ENCODE measurements around the gene SLC47A2. TPM values are rescaled to one million over a fixed set of nuclear protein-coding genes. Genes with fewer than 3 reads are reported as not detected.

Gene SLC47A2
- total and polyA plus RNA-seq, 2 of the 13 experiments (the other 11 are each of a cell fraction or from before 2014, with no cell fraction given), result 0.04 TPM; not detected in 1

GRCh38 chr17:19753661-19754463 is 37.5 kb upstream of the SLC47A2 start:
- no peaks in the 10 kb centered on the region for H3K36me3 ChIP-seq (replicated peaks in 1 of 2; ENCODE audit: control insufficient read depth in 1 of 2, insufficient read depth in 2 of 2, low read length in 2 of 2)
- POLR2A ChIA-PET, result no interaction called here
- in situ Hi-C loops (cut with HindIII; ENCODE audit: extremely low pct_ligation_motif_present, low pct_unique_long_range_greater_than_20kb), result no loop called here
- BruUV-seq (replicated peaks), result no TSS peak
- H3K9ac ChIP-seq (ENCODE audit: insufficient read depth, low read depth, low read length), result no peak overlapping the region
- H3K9me3 ChIP-seq (ENCODE audit: low read length), result no peaks in the 10 kb centered on the region
- FAIRE-seq (no peak), ATAC-seq (peak; percentile 43; the same call in 1 of the 3 replicates), DNase-seq (ENCODE audit: low spot score) (no peak)
- 90% methylated on average over 12 of the region's 12 CpGs for WGBS (ENCODE audit: low lambda C conversion rate)
- CTCF ChIA-PET (ENCODE audit: low intra/inter-chr PET ratio, low total read pairs), result no interaction called here
- no peak overlapping the region for H3K27ac ChIP-seq (ENCODE audit: extremely low read length, insufficient read depth, low read length)
- H4K20me1 ChIP-seq (ENCODE audit: insufficient read depth, low read length), result no peaks in the 10 kb centered on the region
- intact Hi-C loops (cut with micrococcal nuclease; ENCODE audit: unreplicated experiment), result no loop called here
- H3K4me2 ChIP-seq (ENCODE audit: low read depth, low read length), result no peak overlapping the region
- no peaks in the 10 kb centered on the region for H3K27me3 ChIP-seq (ENCODE audit: control insufficient read depth in 1 of 2, insufficient read depth in 2 of 2, low read length in 2 of 2)
- H2AFZ ChIP-seq (ENCODE audit: low read length), result no peak overlapping the region
- H3K79me2 ChIP-seq (ENCODE audit: insufficient read depth, low read length), result no peaks in the 10 kb centered on the region
- H3K4me3 ChIP-seq (replicated peaks in 1 of 3; ENCODE audit: insufficient read depth in 1 of 3, low read depth in 2 of 3, low read length in 3 of 3), result no peak overlapping the region
- peaks cover 42% of the 10 kb centered on the region for H3K4me1 ChIP-seq (ENCODE audit: insufficient read depth, low read length)
- no peak for TF ChIP-seq SRSF4 (IDR thresholded peaks at IDR 0.05; ENCODE audit: low read depth, low read length, poor library complexity, severe bottlenecking)
- TF ChIP-seq RAD21 (CRISPR knock-in tag; IDR thresholded peaks at IDR 0.05), result 0 out of 2 replicates have a peak, but pooled peaks have one; percentile 16
- TF ChIP-seq MTA3 (CRISPR knock-in tag; IDR thresholded peaks at IDR 0.05), result no peak
- TF ChIP-seq SMC3 (IDR thresholded peaks at IDR 0.05; ENCODE audit: low read length), result 0 out of 2 replicates have a peak, but pooled peaks have one; percentile 8
- no peak for TF ChIP-seq ZGPAT (CRISPR knock-in tag; IDR thresholded peaks at IDR 0.05)
- no peak for TF ChIP-seq ZNF878 (CRISPR knock-in tag; IDR thresholded peaks at IDR 0.05)
- TF ChIP-seq HNRNPL (IDR thresholded peaks at IDR 0.05; ENCODE audit: low read depth, low read length), result peak; percentile 79; the same call in 1 of the 2 replicates
- no peak for TF ChIP-seq ATF6 (CRISPR knock-in tag; conservative IDR thresholded peaks at IDR 0.05)
- TF ChIP-seq ZNF343 (CRISPR knock-in tag; IDR thresholded peaks at IDR 0.05), result no peak
- no peak for TF ChIP-seq PRDM10 (CRISPR knock-in tag; IDR thresholded peaks at IDR 0.05; ENCODE audit: low read depth)
- TF ChIP-seq KLF11 (CRISPR knock-in tag; IDR thresholded peaks at IDR 0.05), result no peak
- TF ChIP-seq HNF1B (CRISPR knock-in tag; IDR thresholded peaks at IDR 0.05), result no peak
- no peak for TF ChIP-seq RCOR2 (CRISPR knock-in tag; IDR thresholded peaks at IDR 0.05)
- TF ChIP-seq NRL (CRISPR knock-in tag; IDR thresholded peaks at IDR 0.05; ENCODE audit: borderline replicate concordance), result no peak
- TF ChIP-seq KDM5B (CRISPR knock-in tag; IDR thresholded peaks at IDR 0.05; ENCODE audit: borderline replicate concordance), result no peak
